ENCODE measurements around the gene ARHGAP42.

DNA sequence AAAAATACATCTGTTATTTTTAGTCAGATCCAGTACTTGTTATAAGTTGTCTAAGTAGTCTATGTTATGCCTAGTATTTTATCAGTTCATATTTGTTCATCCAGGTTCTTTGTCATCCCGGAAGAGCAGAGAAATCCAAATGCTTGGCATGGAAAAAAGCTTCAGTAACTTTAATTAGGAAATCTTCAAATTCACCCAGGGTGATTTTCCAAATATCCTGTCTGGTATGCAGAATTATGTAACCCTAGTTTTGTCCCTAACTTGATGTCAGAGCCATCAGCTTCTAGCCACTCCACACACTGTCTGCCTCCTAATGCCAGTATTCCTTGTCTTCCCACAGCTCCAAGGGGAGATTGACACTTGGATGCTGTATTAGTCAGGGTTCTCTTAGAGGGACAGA lies 216.2 kb downstream of the ARHGAP42 start:
- TF ChIP-seq, protein P1, sequence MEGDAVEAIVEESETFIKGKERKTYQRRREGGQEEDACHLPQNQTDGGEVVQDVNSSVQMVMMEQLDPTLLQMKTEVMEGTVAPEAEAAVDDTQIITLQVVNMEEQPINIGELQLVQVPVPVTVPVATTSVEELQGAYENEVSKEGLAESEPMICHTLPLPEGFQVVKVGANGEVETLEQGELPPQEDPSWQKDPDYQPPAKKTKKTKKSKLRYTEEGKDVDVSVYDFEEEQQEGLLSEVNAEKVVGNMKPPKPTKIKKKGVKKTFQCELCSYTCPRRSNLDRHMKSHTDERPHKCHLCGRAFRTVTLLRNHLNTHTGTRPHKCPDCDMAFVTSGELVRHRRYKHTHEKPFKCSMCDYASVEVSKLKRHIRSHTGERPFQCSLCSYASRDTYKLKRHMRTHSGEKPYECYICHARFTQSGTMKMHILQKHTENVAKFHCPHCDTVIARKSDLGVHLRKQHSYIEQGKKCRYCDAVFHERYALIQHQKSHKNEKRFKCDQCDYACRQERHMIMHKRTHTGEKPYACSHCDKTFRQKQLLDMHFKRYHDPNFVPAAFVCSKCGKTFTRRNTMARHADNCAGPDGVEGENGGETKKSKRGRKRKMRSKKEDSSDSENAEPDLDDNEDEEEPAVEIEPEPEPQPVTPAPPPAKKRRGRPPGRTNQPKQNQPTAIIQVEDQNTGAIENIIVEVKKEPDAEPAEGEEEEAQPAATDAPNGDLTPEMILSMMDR (IDR thresholded peaks at IDR 0.05) = no peak
- TF ChIP-seq EP300 (IDR thresholded peaks at IDR 0.05) = no peak
- no peak for TF ChIP-seq POLR2A (IDR thresholded peaks at IDR 0.05)
